Neural cell (in vitro differentiated cells): Measurements from ENCODE around the gene FXYD6. TPM values are rescaled to one million over a fixed set of nuclear protein-coding genes. Genes with fewer than 3 reads are reported as not detected.

Experiments
- H2AFZ ChIP-seq: fragments of 200-600, 300-800 bp; sonication (generic), shearing (Covaris generic); 2 replicates; pipeline ENCODE4 v1.6.0; 2014; ENCODE audit warnings: low read depth, mild to moderate bottlenecking, antibody characterized with exemption, low read length, moderate library complexity
- H3F3A ChIP-seq: fragments of 200-600 bp; shearing (Covaris generic); 2 replicates; pipeline ENCODE4 v1.6.1; 2016; ENCODE audit warnings: mild to moderate bottlenecking, moderate library complexity, mixed read lengths, antibody characterized with exemption, low read length; ENCODE audit not compliant: insufficient read depth, poor library complexity, severe bottlenecking
- H3K27ac ChIP-seq: fragments of 200-600, 300-800 bp; sonication (generic), shearing (Covaris generic); 2 replicates; pipeline ENCODE4 v1.5.1; 2014; ENCODE audit warnings: mild to moderate bottlenecking, low read length, moderate library complexity
- H3K27me3 ChIP-seq: fragments of 300-800, 200-600 bp; sonication (generic), shearing (Covaris generic); 2 replicates; pipeline ENCODE4 v1.6.0; 2014; ENCODE audit warnings: mild to moderate bottlenecking, low read depth, low read length, moderate library complexity; ENCODE audit not compliant: insufficient read depth
- H3K36me3 ChIP-seq: fragments of 300-800, 200-600 bp; sonication (generic), shearing (Covaris generic); 2 replicates; pipeline ENCODE4 v1.5.1; 2014; ENCODE audit warnings: mild to moderate bottlenecking, antibody characterized with exemption, low read length, moderate library complexity; ENCODE audit not compliant: insufficient read depth
- H3K4me2 ChIP-seq: fragments of 300-800, 200-600 bp; sonication (generic), shearing (Covaris generic); 2 replicates; pipeline ENCODE4 v1.6.0; 2014; ENCODE audit warnings: mild to moderate bottlenecking, low read length
- H3K4me3 ChIP-seq: fragments of 300-800, 200-600 bp; sonication (generic), shearing (Covaris generic); 2 replicates; pipeline ENCODE4 v1.5.1; 2014; ENCODE audit warnings: mild to moderate bottlenecking, low read length, moderate library complexity
- H3K79me2 ChIP-seq: fragments of 200-600 bp; shearing (Covaris generic); replicated peaks from 2 replicates; pipeline ENCODE4 v1.6.0; 2014; ENCODE audit warnings: mild to moderate bottlenecking, low read length, moderate library complexity; ENCODE audit not compliant: insufficient read depth
- H3K9ac ChIP-seq: fragments of 300-800, 200-600 bp; sonication (generic), shearing (Covaris generic); 2 replicates; pipeline ENCODE4 v1.6.1; 2016; ENCODE audit warnings: mild to moderate bottlenecking, low read length, mixed read lengths
- H3K9me2 ChIP-seq: fragments of 200-600 bp; shearing (Covaris generic); 2 replicates; pipeline ENCODE4 v1.6.1; 2016; ENCODE audit warnings: mild to moderate bottlenecking, low read length, mixed read lengths; ENCODE audit not compliant: insufficient read depth
- H3K9me3 ChIP-seq: fragments of 200-600, 300-800 bp; sonication (generic), shearing (Covaris generic); 2 replicates; pipeline ENCODE4 v1.6.1; 2016; ENCODE audit warnings: mild to moderate bottlenecking, mixed run types, low read length, moderate library complexity, mixed read lengths
- H4K20me1 ChIP-seq: fragments of 200-600 bp; shearing (Covaris generic); 2 replicates; pipeline ENCODE4 v1.6.1; 2016; ENCODE audit warnings: mild to moderate bottlenecking, mixed run types; ENCODE audit not compliant: insufficient read depth
- CTCF ChIP-seq: fragments of 450-650 bp; IDR thresholded peaks from 2 replicates; pipeline ENCODE4 v1.5.1; 2014; ENCODE audit warnings: antibody characterized with exemption, mild to moderate bottlenecking, moderate library complexity; ENCODE audit not compliant: poor library complexity, severe bottlenecking
- EP300 ChIP-seq: fragments of 450-650 bp; conservative IDR thresholded peaks from 2 replicates; pipeline ENCODE4 v1.6.1; 2014; ENCODE audit warnings: antibody characterized with exemption, mild to moderate bottlenecking, moderate library complexity; ENCODE audit not compliant: poor library complexity, severe bottlenecking
- EZH2 ChIP-seq: fragments of 200-600, 300-800 bp; shearing (Covaris generic), sonication (generic); IDR thresholded peaks from 2 replicates; pipeline ENCODE4 v1.6.1; 2014; ENCODE audit warnings: antibody characterized with exemption, low read length, borderline replicate concordance, mild to moderate bottlenecking; ENCODE audit not compliant: insufficient read depth, poor library complexity, severe bottlenecking
- MXI1 ChIP-seq: fragments of 450-650 bp; conservative IDR thresholded peaks from 2 replicates; pipeline ENCODE4 v1.6.1; 2014; ENCODE audit warnings: antibody characterized with exemption, mild to moderate bottlenecking; ENCODE audit not compliant: poor library complexity, severe bottlenecking
- POLR2AphosphoS5 ChIP-seq: IDR thresholded peaks from 2 replicates; pipeline ENCODE4 v1.6.1; 2012
- RAD21 ChIP-seq: fragments of 450-650 bp; conservative IDR thresholded peaks from 2 replicates; pipeline ENCODE4 v1.6.1; 2014; ENCODE audit warnings: antibody characterized with exemption, mild to moderate bottlenecking, moderate library complexity
- REST ChIP-seq: IDR thresholded peaks from 2 replicates; pipeline ENCODE4 v1.6.1; 2012; ENCODE audit warnings: borderline replicate concordance
- SMC3 ChIP-seq: fragments of 450-650 bp; conservative IDR thresholded peaks from 2 replicates; pipeline ENCODE4 v1.6.1; 2014; ENCODE audit warnings: antibody characterized with exemption, mild to moderate bottlenecking, moderate library complexity; ENCODE audit not compliant: poor library complexity
- TAF1 ChIP-seq: IDR thresholded peaks from 2 replicates; pipeline ENCODE4 v1.6.1; 2012; ENCODE audit warnings: low read depth
- polyA plus RNA-seq: library from polyadenylated mRNA; depleted of rRNA; stranded (reverse); fragments of >200 nt; gene quantifications from 2 replicates; pipeline ENCODE4 v1.2.3, GENCODE V29; 2014

The FXYD6 gene
- polyA plus RNA-seq, 1 donor from 2014 or later = 218 TPM

GRCh38 chr11:117805045-117805444 lies 71.4 kb downstream of the FXYD6 start:
- Histone ChIP-seq H3K4me3 (no peak overlapping the region), H3K79me2 (no peaks in the 10 kb centered on the region), H2AFZ (no peak overlapping the region), H3K27me3 (no peaks in the 10 kb centered on the region), H3K9ac (no peak overlapping the region), H3K9me2 (no peaks in the 10 kb centered on the region), H4K20me1 (no peaks in the 10 kb centered on the region), H3F3A (no peaks in the 10 kb centered on the region), H3K27ac (no peak overlapping the region), H3K4me2 (no peak overlapping the region), H3K36me3 (no peaks in the 10 kb centered on the region), H3K9me3 (no peaks in the 10 kb centered on the region)
- TF ChIP-seq MXI1 (no peak), POLR2AphosphoS5 (no peak), RAD21 (no peak), SMC3 (no peak), EZH2 (no peak), REST (no peak), CTCF (no peak), TAF1 (no peak), EP300 (no peak)

GRCh38 chr11:117803896-117804295 lies 72.6 kb downstream of the FXYD6 start:
- Histone ChIP-seq H3K79me2 (no peaks in the 10 kb centered on the region), H3K9ac (no peak overlapping the region), H3K9me2 (no peaks in the 10 kb centered on the region), H3F3A (no peaks in the 10 kb centered on the region), H4K20me1 (no peaks in the 10 kb centered on the region), H2AFZ (no peak overlapping the region), H3K4me2 (no peak overlapping the region), H3K27me3 (no peaks in the 10 kb centered on the region), H3K27ac (no peak overlapping the region), H3K9me3 (no peaks in the 10 kb centered on the region), H3K36me3 (no peaks in the 10 kb centered on the region), H3K4me3 (no peak overlapping the region)
- TF ChIP-seq REST (no peak), TAF1 (no peak)
